Pancreas (tissue), 10 donors: ENCODE results near the gene PIGQ. TPM values are rescaled to one million over a fixed set of nuclear protein-coding genes. Genes with fewer than 3 reads are reported as not detected.

Experiments
- ATAC-seq, 4 donors: fragments of 200-7000 bp; cut with Tn5 transposase; one replicate each; pipeline versions ENCODE4 v1.8.0 to v1.9.1; 2020; ENCODE audit warnings: mild to moderate bottlenecking in 4 of 4, moderate library complexity in 4 of 4
- DNase-seq, 6 donors: peaks; one replicate each; pipeline ENCODE4 v3.0.0-alpha.2; 2020
- FAIRE-seq: peaks from 2 replicates; lab custom pipeline; 2012; peaks lifted over from hg19 to GRCh38; lab: Jason Lieb, UNC
- H3K27ac ChIP-seq, 4 donors: fragments of 200-600 bp; sonication (generic); 1 replicate in 3 of 4; 2 replicates in 1 of 4; pipeline versions ENCODE4 v1.5.0 to v1.8.0; 2020
- H3K27me3 ChIP-seq, 4 donors: fragments of 200-600 bp; one replicate each; pipeline ENCODE4 v1.8.0; 2021
- H3K36me3 ChIP-seq, 3 donors: fragments of 200-600 bp; sonication (generic) in 1 of 3; one replicate each; pipeline versions ENCODE4 v1.5.0 to v1.8.0; 2020 to 2021
- H3K4me1 ChIP-seq, 3 donors: fragments of 200-600 bp; one replicate each; pipeline ENCODE4 v1.8.0; 2021
- H3K4me3 ChIP-seq, 4 donors: fragments of 200-600 bp; sonication (generic) in 2 of 4; one replicate each; pipeline versions ENCODE4 v1.5.0 to v1.8.0; 2020 to 2021
- H3K9me3 ChIP-seq, 4 donors: fragments of 200-600 bp; one replicate each; pipeline ENCODE4 v1.8.0; 2021
- WGBS, 2 donors: extraction: QIAGEN DNeasy Blood & Tissue Kit; methylation state at CpG; one replicate each; pipeline ENCODE4 v1.1.7; 2013; 5-methylcytosine and 5-hydroxymethylcytosine counted together
- intact Hi-C, 3 donors: fragments of 100-400 bp; cut with DNase I; formaldehyde crosslinking; loops; one replicate each; pipeline versions ENCODE4 v1.11.1 to v1.14.2; 2022
- polyA plus RNA-seq, 2 donors: library from polyadenylated mRNA; stranded (reverse); fragments of 200-250 nt; gene quantifications; one replicate each; pipeline ENCODE4 v1.2.3, GENCODE V29; 2013
- total RNA-seq, 6 donors: library from RNA; stranded (reverse); fragmentation: NEBNext Ultra II Directional in 4 of 6; extraction: Animal tissue kit (Norgen Biotek cat#: 25700) in 4 of 6; gene quantifications; one replicate each; pipeline versions ENCODE4 v1.2.1 to v1.2.4, GENCODE V29; 2021 to 2023
- TF ChIP-seq, protein P1 (sequence below), 4 donors: fragments of 200-600 bp; sonication (generic) in 3 of 4; IDR thresholded peaks; one replicate each; pipeline versions ENCODE4 v1.5.0 to v1.8.0; 2021; ENCODE audit warnings: antibody characterized with exemption in 4 of 4
- donor health status: healthy with polysubstance abuse.
- donor health status: DM: no; HTN: no; CAD: no; lungs with moderate emphysema.
- donor health status: DM: no; HTN: no; CAD: no.
- donor health status: control.
- donor health status: control.
- donor health status: Bipolar disorder and iron deficiency.
- donor health status: DM: yes; HTN: yes; CAD: no.
- donor health status: DM: no; HTN: no; CAD: no.
- donor health status: DM: no; HTN: no; CAD: no.
- donor health status: DM: yes; HTN: yes; CAD: no.

Gene PIGQ
- total and polyA plus RNA-seq, 8 donors: 29.7 to 165 (median 43.6) TPM

DNA sequence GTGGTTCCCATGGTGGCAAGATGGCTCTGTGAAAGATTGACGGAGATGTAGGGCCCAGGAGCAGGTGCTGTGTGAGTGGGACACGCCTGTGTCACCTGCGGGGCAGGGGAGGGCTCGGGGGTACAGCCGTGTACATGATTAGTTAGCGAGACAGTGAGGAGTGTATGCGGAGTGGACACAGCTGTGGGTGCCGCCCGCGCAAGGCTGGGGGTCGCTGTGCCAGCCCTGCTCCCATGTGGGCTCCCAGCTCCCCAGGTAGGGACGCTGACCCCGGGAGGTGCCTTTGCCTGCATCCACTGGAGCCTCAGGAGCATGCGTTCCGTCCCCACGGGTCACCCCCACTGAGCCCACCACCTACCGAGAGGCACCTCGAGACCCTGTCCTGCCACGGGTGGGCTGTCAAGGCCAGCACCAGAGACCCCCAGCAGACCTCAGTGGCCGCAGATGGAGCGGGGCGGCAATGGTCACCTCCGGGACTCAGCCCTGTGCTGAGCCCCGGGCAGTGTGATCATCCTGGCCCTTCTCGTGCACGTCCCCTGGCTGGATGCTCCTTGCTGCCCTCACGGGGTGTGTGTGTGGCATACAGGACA, 34.8 kb upstream of the PIGQ start:
- intact Hi-C loops: no loop called here
- Histone ChIP-seq H3K36me3 (no peaks in the 10 kb centered on the region), H3K4me3 (no peak overlapping the region), H3K27me3 (no peaks in the 10 kb centered on the region), H3K9me3 (no peaks in the 10 kb centered on the region), H3K4me1 (peaks cover 18 to 31% (median 27%) of the 10 kb centered on the region in 3 donors), H3K27ac (peak overlapping the region; percentile 60 to 79 (median 70))
- no peak for FAIRE-seq
- TF ChIP-seq, protein P1, sequence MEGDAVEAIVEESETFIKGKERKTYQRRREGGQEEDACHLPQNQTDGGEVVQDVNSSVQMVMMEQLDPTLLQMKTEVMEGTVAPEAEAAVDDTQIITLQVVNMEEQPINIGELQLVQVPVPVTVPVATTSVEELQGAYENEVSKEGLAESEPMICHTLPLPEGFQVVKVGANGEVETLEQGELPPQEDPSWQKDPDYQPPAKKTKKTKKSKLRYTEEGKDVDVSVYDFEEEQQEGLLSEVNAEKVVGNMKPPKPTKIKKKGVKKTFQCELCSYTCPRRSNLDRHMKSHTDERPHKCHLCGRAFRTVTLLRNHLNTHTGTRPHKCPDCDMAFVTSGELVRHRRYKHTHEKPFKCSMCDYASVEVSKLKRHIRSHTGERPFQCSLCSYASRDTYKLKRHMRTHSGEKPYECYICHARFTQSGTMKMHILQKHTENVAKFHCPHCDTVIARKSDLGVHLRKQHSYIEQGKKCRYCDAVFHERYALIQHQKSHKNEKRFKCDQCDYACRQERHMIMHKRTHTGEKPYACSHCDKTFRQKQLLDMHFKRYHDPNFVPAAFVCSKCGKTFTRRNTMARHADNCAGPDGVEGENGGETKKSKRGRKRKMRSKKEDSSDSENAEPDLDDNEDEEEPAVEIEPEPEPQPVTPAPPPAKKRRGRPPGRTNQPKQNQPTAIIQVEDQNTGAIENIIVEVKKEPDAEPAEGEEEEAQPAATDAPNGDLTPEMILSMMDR (IDR thresholded peaks at IDR 0.05): no peak
- no peak for ATAC-seq
- 61 to 64% methylated on average over 27 of the region's 27 CpGs for WGBS, 2 donors
- DNase-seq: no peak

DNA sequence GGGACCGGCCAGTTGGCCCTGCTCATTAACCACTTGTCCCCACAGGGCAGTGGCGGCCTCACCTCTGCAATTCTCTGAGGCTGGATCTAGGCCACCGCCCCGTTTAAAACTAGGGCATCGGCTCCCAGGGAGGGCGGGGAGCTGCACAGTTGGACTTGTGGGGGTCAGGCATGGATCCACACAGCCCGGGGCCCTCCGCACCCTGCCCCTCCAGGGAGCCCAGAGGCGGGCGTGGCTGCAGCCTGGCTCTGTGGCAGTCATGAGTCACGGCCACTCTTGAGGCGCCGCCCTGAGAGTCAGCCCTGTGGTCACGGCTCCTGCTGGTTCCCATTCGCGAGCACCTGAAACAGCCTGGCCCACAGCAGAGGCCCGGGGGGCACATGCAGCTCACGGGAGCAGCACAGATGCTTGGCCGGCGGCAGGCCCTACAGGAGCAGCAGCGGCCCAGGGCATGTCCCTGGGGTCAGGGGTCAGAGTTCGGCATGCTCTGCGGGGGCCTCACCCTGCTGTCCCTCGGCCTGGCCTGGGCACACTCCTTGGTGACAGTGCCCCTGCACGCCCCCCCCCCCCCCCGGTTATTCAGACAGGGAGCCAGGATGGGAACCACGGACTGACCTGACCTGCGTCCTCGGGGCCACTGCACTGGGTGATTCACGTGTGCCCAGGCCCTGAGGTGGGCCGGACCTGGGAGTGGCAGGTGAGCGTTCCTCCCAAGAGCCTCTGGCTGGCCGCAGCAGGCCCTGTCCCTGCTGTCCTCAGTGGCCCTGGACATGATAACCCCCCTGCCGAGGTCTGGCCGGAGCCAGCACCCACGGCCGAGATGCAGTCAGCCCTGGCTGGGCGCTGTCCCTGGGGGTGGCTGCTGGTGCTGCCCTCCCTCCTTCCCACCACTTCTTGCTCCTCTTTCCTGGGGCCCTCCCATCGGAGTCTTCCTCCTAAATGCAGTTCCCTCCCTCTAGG, 34.0 kb upstream of the PIGQ start:
- intact Hi-C loops: no loop called here
- 72 to 79% methylated on average over 34 to 39 of the region's 39 CpGs for WGBS, 2 donors

DNA sequence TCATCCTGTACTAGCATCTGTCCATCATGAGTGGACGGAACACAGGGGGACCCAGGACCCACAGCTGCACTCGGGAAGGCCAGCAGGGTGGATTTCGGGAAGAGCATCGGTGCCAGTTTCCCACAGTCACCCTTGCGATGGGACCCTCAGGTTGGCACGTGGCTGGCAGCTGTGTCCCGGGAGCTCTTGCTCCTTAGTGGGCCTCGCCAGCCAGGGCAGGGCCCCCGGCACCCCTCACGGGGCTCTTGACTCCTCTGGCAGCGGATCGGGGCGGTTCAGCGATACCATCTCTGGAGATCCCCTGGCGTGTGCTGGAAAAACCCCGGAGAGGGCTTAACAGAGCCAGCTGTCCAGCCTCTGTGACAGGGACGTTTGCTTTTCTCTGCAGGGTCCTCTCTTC, 33.0 kb upstream of the PIGQ start:
- FAIRE-seq: no peak
- ATAC-seq: no peak
- WGBS, 2 donors: 89 to 91% methylated on average over 17 of the region's 17 CpGs

More for the DNA sequence above, 34.0 kb upstream of the PIGQ start:
- H3K27me3 ChIP-seq: no peaks in the 10 kb centered on the region
- H3K4me1 ChIP-seq: peaks cover 26 to 37% (median 34%) of the 10 kb centered on the region in 3 donors
- no peaks in the 10 kb centered on the region for H3K9me3 ChIP-seq
- FAIRE-seq (no peak), ATAC-seq (peak in 2 of 4 donors; percentile 19 to 37), DNase-seq (no peak)
- H3K27ac ChIP-seq: no peak overlapping the region
- TF ChIP-seq, protein P1 (IDR thresholded peaks at IDR 0.05): no peak
- H3K4me3 ChIP-seq: no peak overlapping the region
- H3K36me3 ChIP-seq: no peaks in the 10 kb centered on the region

DNA sequence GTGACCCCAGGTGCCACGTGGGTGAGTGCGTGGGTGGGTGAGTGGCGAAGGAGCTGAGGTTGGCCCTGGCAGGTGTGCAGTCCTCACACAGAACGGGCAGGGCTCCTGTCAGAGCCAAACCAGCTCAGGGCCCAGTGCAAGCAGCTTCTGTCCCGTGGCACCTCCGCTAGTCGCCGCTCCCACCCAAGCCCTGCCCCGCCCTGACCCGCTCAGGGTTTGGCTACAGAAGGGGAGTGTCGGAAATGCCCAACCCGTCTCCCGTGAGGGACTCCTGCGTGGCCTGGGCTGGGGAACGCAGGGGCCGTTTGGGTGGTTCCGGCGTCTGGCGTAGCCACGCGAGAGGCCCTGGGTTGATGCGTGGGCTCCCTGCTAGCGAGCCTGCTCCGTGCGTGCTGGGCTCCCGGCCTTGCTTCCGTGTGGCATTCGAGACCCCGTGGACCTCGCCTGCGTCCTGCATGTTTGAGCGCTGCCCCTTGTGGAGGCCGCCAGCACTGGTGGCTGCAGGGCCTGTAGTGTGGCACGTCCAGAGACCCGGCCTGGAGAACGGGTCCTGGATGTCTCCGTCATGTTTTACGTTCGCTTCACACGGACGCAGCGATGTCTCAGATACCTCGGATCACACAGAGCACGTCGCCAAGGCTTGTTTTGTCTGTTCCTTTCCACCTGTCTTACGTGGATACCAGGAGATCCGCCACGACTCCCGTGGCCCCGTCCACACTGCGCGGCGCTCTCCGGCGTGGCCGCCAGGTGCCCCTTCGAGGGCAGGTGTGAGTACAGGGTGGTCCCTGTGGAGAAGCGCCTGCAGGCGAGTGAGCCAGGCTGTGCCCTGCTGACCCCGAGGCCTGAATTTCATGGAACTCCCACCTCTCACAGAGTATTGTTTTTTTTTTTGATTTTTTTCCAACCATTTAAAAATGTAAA, 32.1 kb upstream of the PIGQ start:
- no peaks in the 10 kb centered on the region for H3K36me3 ChIP-seq
- 93 to 94% methylated on average over 60 of the region's 60 CpGs for WGBS, 2 donors
- H3K9me3 ChIP-seq: no peaks in the 10 kb centered on the region
- no peak for FAIRE-seq
- no peaks in the 10 kb centered on the region for H3K27me3 ChIP-seq
- DNase-seq: no peak
- ATAC-seq: no peak
- intact Hi-C loops: no loop called here
- TF ChIP-seq, protein P1 (IDR thresholded peaks at IDR 0.05): no peak
- peaks cover 29 to 40% (median 35%) of the 10 kb centered on the region in 3 donors for H3K4me1 ChIP-seq
- no peak overlapping the region for H3K27ac ChIP-seq
- no peak overlapping the region for H3K4me3 ChIP-seq

More for the DNA sequence above, 33.0 kb upstream of the PIGQ start:
- Histone ChIP-seq H3K27me3 (no peaks in the 10 kb centered on the region), H3K4me3 (no peak overlapping the region), H3K4me1 (peaks cover 29 to 40% (median 35%) of the 10 kb centered on the region in 3 donors), H3K9me3 (no peaks in the 10 kb centered on the region), H3K36me3 (no peaks in the 10 kb centered on the region), H3K27ac (no peak overlapping the region)
- intact Hi-C loops: no loop called here
- TF ChIP-seq, protein P1 (IDR thresholded peaks at IDR 0.05): no peak
- DNase-seq: no peak
